Inferior parietal cortex (tissue), 1 donor: ENCODE data around the gene FAM200C.
A peak's percentile ranks its signal among the peaks of the same experiment; 100 is the strongest.
"Not testable (repeated sequence)": the region's sequence is repeated elsewhere in the genome, so short reads cannot be mapped to it uniquely, and the experiment has no call there.

Experiments used
- DNase-seq: peaks from one replicate; pipeline ENCODE4 v3.0.0-alpha.2; 2016; ENCODE audit errors: extremely low spot score

Gene FAM200C

GRCh38 chr5:160399402-160400353, at the start of gene FAM200C:
FAM200C (minus strand) TSS chr5:160400054; CDS start chr5:160395490, 4,564 bp downstream.
- peak; percentile 96 for DNase-seq

GRCh38 chr5:160449458-160449857, 49.6 kb upstream of the FAM200C start:
- no peak for DNase-seq

DNA sequence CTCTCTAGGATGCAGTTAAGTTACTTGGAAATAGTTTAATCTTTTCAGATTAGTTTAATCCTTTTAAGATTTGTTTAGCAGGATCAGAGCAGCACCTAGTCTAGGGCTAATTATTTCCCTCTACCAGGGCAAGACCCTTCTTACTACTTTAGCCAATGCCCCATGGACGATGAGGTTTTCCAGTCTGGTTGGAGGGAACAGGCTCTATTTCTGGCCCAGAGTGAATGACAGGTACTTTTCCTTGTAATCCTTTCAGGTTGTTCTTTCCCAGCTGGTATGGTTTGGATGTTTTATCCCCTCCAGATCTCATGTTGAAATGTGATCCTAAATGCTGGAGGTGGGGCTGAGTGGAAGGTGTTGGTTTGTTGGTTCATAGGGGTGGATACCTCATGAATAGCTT, 49.0 kb upstream of the FAM200C start:
- no peak for DNase-seq

GRCh38 chr5:160445751-160446150, 45.9 kb upstream of the FAM200C start:
- DNase-seq, result no peak

- DNase-seq, result no peak
These were observed 45.3 kb upstream of the FAM200C start for GRCh38 chr5:160445132-160445531.

GRCh38 chr5:160444407-160444806, 44.6 kb upstream of the FAM200C start:
- no peak for DNase-seq

DNA sequence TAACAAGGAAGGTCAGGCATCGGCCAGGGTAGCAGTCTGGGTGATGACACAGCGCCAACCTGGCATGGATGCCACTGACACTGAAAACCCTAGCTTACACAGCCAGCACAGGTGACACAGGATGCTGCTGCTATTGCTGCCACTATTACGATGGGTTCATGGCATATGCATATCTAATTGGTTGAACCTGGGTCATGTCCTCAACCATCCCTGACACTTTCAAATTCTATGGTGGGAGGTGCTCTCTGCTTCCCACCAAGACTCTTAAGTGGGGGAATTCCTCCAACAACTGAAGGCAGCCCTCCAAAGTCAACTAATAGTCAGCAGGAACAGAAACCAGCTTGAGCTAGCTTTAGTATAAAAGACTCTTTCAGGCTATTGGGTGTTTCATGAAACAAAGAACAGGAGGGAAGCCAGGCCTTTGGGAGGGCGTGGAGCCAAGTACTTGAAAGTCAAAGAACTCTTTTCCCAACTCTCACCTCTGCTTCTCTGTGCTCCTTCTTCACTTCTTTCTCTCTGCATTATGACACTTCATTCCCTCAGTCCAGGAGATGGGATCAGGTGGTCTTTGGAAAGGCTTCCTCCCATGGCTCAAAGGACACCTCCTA, 43.1 kb upstream of the FAM200C start:
- DNase-seq, result no peak

DNA sequence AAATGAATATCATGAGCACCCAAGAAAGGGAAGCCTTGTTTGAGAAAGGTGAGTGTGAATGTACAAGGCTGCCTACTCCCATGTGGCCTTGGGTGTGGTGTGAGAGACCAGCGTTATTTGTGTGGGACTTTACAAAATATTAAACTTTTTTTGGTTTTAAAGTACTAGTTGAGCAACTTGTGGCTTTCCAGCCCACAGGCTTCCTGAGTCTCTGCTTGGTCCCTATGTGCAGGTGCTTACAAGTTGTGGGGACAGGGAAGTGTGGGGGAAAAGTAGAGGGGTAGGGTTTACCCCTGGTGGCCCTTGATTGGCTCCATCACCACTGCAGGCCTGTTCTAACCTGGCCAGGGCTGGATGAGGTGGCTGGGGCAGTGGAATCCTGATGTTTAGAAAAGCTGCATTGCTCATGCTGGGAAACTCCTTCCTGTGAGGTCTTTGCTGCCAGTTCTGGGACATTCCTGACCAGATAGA, 41.5 kb upstream of the FAM200C start:
- DNase-seq, result no peak

DNA sequence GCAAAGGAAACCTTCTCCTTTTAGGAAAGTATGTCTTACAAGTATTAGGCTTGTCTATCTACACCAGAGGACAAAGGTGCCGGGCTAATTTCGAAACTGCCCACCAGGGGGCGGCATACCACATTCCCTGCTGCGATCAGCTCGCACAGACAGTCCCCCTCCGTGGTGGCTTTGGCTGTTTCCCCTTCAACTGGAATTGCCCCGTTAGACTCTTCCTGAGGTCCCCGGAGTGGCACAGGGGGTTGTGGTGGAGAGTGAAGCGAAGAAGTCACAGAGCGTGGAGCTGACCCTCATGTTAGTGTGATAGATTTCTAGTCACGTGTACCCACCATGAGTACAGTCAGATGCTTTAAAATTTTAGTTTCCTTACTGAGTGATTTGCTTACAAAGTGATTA, 39.3 kb upstream of the FAM200C start:
- DNase-seq, result peak; percentile 93

- DNase-seq, result peak; percentile 81
These were observed 38.7 kb upstream of the FAM200C start for GRCh38 chr5:160438316-160439204.

DNA sequence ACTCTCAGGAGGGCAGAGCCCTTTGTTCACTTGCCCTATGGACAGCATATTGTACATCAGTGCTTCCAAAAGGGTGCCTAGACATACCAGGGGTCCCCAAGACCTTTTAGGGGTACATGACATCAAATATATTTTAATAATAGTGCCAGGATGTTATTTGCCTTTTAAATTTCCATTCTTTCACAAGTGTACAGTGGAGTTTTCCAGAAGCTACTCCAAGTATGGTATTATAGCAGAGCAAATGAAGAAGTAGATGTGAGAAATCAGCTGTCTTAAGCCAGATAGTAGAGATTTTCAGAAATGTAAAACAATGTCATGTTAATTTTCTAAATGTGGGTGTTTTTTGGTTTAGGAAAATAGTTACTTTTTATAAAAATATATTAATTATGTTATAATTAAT, 37.4 kb upstream of the FAM200C start:
- DNase-seq, result no peak

DNA sequence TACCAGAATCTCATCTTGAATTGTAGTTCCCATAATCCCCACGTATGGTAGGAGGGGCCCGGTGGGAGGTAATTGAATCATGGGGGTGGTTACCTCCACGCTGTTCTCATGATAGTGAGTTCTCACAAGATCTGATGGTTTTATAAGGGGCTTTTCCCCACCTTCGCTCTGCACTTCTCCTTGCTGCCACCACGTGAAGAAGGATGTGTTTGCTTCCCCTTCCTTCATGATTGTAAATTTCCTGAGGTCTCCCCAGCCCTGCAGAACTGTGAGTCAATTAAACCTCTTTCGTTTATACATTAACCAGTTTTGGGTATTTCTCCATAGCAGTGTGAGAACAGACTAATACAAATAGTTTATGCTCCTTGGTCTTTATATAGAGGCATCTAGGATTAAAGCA, 36.8 kb upstream of the FAM200C start:
- DNase-seq, result not testable (repeated sequence)

GRCh38 chr5:160436017-160436416, 36.2 kb upstream of the FAM200C start:
- DNase-seq, result no peak

DNA sequence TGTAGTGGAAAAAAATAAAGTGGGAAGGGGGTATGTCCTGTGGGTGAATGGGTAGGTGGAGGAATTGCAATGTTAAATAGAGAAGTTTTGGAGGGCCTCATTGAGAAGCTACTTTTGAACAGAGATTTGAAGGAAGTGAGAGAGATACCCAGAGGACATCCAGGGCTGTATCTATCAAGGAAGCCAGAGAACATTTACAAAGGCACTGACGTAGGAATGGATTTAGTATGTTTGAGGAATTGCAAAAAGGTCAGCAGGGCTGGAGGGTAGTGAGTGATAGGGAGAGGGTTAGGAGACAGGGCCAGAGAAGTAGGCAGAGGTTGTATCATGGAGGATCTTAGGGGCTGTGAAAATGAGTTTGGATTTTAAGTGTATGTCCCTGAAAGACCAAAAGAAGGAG, 35.7 kb upstream of the FAM200C start:
- DNase-seq, result no peak

- peak; percentile 41 for DNase-seq
These were observed 34.2 kb upstream of the FAM200C start for GRCh38 chr5:160434022-160434531.

DNA sequence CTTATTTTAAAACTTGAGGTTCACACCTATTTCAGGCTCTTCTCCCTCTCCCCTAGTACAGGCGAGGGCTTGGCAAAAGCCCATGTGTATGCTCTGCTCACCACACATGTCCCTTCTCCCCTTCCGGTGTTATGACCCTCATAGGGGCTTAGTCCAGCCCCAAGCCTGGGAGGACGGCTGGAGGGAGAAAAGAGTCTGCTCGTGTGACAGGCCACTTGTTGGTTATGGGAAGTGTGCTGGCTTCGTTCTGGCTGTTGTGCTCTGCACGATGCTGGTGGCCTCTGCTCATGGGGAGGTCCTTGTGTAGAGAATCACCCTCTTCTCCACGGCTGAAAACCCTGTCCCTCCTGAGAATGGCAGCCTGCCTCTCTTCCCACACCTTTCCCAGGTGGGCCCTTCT, 32.9 kb upstream of the FAM200C start:
- no peak for DNase-seq

GRCh38 chr5:160432196-160432595, 32.3 kb upstream of the FAM200C start:
- no peak for DNase-seq

GRCh38 chr5:160427607-160428006, 27.8 kb upstream of the FAM200C start:
- no peak for DNase-seq

DNA sequence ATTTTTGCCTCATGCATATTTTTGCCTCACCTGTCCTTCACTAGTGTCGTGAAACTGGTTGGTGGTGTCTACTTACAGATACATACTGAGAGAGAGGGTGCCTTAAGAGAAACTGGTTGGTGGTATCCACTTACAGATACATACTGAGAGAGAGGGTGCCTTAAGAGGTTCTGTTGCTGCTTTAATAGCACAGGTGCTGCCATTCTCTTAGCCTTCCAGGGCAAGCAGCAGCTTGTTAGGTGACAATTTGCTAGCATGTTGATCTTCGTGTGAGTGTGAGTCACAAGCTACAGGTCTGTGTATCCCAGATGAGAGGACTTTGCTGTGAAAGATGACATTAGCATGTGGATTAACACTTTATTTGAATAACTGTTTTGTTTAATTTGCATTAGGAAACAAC, 23.2 kb upstream of the FAM200C start:
- no peak for DNase-seq

GRCh38 chr5:160421625-160422258, 21.9 kb upstream of the FAM200C start, which contains the start of gene PTTG1:
PTTG1 (plus strand) TSS chr5:160421855; CDS start chr5:160422313, 458 bp downstream.
- DNase-seq, result peak; percentile 91

DNA sequence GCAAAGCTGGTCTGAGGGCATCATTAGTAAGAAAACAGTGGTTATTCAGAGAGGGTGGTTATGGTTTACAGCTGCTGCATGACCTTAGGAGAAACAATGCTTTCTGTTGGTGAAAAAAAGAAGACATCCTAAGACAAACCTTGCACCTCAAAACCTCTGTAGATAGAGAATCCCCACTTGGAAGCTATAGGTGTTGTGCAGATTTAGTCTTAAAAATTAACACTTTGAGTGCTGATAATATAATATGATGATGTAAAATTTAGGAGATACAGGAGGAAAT, 20.4 kb upstream of the FAM200C start:
- DNase-seq, result no peak
